ENCODE data around the gene DISP2.

GRCh38 chr15:40333922-40334492 lies 24.0 kb upstream of the DISP2 start:
- TF ChIP-seq CTCF (IDR thresholded peaks at IDR 0.05) (no peak), POLR2AphosphoS5 (IDR thresholded peaks at IDR 0.05; ENCODE audit: insufficient read depth in 1 of 2, low read depth in 1 of 2) (peak in 1 of 2 donors; percentile 3), POLR2A (IDR thresholded peaks at IDR 0.05) (no peak)
